Measurements from ENCODE around the gene STAMBPL1. TPM values are rescaled to one million over a fixed set of nuclear protein-coding genes. Genes with fewer than 3 reads are reported as not detected.
A peak's percentile ranks its signal among the peaks of the same experiment; 100 is the strongest.

STAMBPL1 gene
- total RNA-seq, 6 donors from 2014 or later = 4.9 to 69.1 (median 7.0) TPM

DNA sequence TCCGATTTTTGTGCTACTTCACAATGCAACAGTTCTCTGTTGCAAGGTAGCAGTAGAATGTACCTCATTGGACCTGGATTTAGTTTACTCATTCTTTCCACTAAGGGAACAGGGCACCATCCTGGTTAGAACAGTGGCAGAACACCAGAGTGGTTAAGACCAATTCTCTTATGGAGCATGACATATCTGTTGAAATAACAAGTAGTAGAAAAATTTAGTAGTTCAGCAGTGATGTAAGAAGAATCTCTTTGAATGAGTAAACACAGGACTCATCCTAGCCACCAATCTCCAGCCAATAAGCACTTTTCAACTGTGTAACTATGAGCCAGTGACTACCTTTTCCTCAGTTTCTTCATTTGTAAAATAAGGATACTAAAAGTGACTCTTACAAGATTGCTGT, 30.8 kb upstream of the STAMBPL1 start:
- DNase-seq (no peak), ATAC-seq (ENCODE audit: low FRiP score in 2 of 2) (no peak)
- Histone ChIP-seq H3K9me3 (no peaks in the 10 kb centered on the region), H3K27ac (no peak overlapping the region), H3K4me3 (no peak overlapping the region), H3K4me1 (peaks cover 0 to 22% (median 18%) of the 10 kb centered on the region in 4 donors), H3K36me3 (no peaks in the 10 kb centered on the region), H3K27me3 (no peaks in the 10 kb centered on the region)
- no peak for TF ChIP-seq POLR2AphosphoS5 (IDR thresholded peaks at IDR 0.05)
- no peak for TF ChIP-seq POLR2A (IDR thresholded peaks at IDR 0.05)
- TF ChIP-seq, protein P1, sequence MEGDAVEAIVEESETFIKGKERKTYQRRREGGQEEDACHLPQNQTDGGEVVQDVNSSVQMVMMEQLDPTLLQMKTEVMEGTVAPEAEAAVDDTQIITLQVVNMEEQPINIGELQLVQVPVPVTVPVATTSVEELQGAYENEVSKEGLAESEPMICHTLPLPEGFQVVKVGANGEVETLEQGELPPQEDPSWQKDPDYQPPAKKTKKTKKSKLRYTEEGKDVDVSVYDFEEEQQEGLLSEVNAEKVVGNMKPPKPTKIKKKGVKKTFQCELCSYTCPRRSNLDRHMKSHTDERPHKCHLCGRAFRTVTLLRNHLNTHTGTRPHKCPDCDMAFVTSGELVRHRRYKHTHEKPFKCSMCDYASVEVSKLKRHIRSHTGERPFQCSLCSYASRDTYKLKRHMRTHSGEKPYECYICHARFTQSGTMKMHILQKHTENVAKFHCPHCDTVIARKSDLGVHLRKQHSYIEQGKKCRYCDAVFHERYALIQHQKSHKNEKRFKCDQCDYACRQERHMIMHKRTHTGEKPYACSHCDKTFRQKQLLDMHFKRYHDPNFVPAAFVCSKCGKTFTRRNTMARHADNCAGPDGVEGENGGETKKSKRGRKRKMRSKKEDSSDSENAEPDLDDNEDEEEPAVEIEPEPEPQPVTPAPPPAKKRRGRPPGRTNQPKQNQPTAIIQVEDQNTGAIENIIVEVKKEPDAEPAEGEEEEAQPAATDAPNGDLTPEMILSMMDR (IDR thresholded peaks at IDR 0.05) = no peak
- TF ChIP-seq EP300 (IDR thresholded peaks at IDR 0.05) = no peak
- WGBS, 2 donors = 81 to 95% methylated on average over 1 of the region's 1 CpG

DNA sequence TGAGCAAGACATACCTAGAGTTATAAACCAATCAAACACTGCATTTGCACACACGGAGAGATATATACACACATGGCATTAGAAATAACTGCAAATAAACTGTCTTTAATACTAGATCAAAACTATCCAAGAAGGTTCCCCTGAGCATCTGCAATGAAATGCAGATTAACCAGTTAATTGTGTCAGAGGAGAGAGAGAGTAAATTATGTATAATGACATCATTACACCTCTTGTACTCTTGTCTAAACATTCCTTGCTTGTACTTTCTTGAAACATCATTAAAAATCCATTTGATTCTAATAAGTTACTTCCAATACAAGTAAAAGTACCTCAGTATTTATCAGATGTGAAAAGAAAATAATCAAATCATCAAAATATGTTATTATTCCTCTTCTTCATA, 29.3 kb upstream of the STAMBPL1 start:
- no peaks in the 10 kb centered on the region for H3K27me3 ChIP-seq
- H3K4me1 ChIP-seq = peaks cover 3 to 29% (median 24%) of the 10 kb centered on the region in 4 donors
- ATAC-seq (ENCODE audit: low FRiP score in 2 of 2) (no peak), DNase-seq (no peak)
- WGBS, 2 donors = 77 to 91% methylated on average over 1 of the region's 1 CpG
- H3K27ac ChIP-seq = peak overlapping the region in 1 of 4 donors; percentile 71
- no peak overlapping the region for H3K4me3 ChIP-seq
- H3K36me3 ChIP-seq = no peaks in the 10 kb centered on the region
- no peaks in the 10 kb centered on the region for H3K9me3 ChIP-seq
- no peak for TF ChIP-seq POLR2AphosphoS5 (IDR thresholded peaks at IDR 0.05)
- no peak for TF ChIP-seq EP300 (IDR thresholded peaks at IDR 0.05)
- TF ChIP-seq, protein P1 (IDR thresholded peaks at IDR 0.05) = no peak
- TF ChIP-seq POLR2A (IDR thresholded peaks at IDR 0.05) = no peak

DNA sequence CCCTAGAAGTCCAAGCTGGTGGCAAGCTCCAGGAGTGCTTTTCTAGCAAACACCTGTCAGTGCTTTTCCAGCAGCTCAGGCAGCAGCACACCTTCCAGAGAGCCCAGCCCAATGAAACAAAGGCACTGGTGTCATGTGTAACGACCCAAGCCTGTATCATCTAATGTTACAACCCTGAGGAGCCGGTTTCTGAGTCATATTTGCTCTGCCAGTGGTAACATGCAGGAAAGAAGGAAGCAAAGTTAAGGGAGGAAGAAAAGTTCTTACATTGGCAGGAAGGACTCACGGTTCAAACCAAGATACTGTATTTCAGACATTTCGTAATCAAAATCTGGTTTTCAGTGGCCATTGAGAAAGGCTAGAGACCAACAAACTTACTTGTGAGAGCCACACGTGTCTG, 28.3 kb upstream of the STAMBPL1 start, which contains the start of gene ANKRD22:
ANKRD22 (minus strand) TSS at position 139 of the 400 bp plus-strand sequence. CDS start 237 bp downstream, outside the sequence.
- WGBS, 2 donors = 37 to 51% methylated on average over 5 of the region's 5 CpGs
- Histone ChIP-seq H3K27me3 (no peaks in the 10 kb centered on the region), H3K36me3 (no peaks in the 10 kb centered on the region), H3K9me3 (no peaks in the 10 kb centered on the region), H3K4me3 (no peak within 1 kb of the TSS), H3K27ac (peak within 1 kb of the TSS; percentile 5 to 71 (median 54)), H3K4me1 (peaks cover 3 to 29% (median 24%) of the 10 kb centered on the region in 4 donors)
- TF ChIP-seq POLR2AphosphoS5 (IDR thresholded peaks at IDR 0.05) (peak; percentile 11 to 22), EP300 (IDR thresholded peaks at IDR 0.05) (peak in 1 of 4 donors; percentile 6), POLR2A (IDR thresholded peaks at IDR 0.05) (peak in 1 of 4 donors; percentile 7)
- TF ChIP-seq, protein P1 (IDR thresholded peaks at IDR 0.05) = no peak
- ATAC-seq (ENCODE audit: low FRiP score in 2 of 2) (peak; percentile 84 to 91), DNase-seq (peak in 1 of 2 donors; percentile 87)

DNA sequence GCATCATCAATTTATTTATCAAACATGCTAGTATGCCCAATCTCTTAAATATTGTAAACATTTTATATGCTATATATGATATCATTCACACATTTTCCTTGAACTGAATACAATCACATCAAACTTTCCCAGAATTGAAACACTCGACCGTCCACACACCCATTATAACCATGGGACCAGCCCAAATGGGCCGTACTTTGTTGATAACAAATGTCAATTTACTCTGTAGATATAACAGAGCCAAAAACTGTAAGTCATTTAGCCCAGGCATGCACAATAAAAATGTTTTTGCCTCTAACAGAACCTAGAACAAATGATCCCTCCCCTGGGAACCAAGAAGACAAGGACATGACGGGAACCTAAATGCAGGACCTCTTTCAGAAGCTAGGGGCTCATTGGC, 27.7 kb upstream of the STAMBPL1 start:
- H3K4me1 ChIP-seq = peaks cover 3 to 29% (median 24%) of the 10 kb centered on the region in 4 donors
- TF ChIP-seq EP300 (IDR thresholded peaks at IDR 0.05) (no peak), POLR2AphosphoS5 (IDR thresholded peaks at IDR 0.05) (no peak), POLR2A (IDR thresholded peaks at IDR 0.05) (no peak)
- TF ChIP-seq, protein P1 (IDR thresholded peaks at IDR 0.05) = no peak
- H3K27ac ChIP-seq = peak overlapping the region in 3 of 4 donors; percentile 46 to 71 (median 62)
- H3K4me3 ChIP-seq = no peak overlapping the region
- ATAC-seq (ENCODE audit: low FRiP score in 2 of 2) = no peak
- WGBS, 2 donors = 75 to 76% methylated on average over 4 of the region's 4 CpGs
- no peaks in the 10 kb centered on the region for H3K36me3 ChIP-seq
- DNase-seq = no peak
- no peaks in the 10 kb centered on the region for H3K9me3 ChIP-seq
- H3K27me3 ChIP-seq = no peaks in the 10 kb centered on the region

Measured in upper lobe of left lung (tissue), 6 donors.